Ascending aorta (tissue), 1 donor: Measurements from ENCODE around the gene CYP17A1. TPM values are rescaled to one million over a fixed set of nuclear protein-coding genes. Genes with fewer than 3 reads are reported as not detected.

Source experiments
- total RNA-seq: library from RNA; depleted of rRNA; stranded (reverse); fragments of >200 nt; gene quantifications from one replicate; pipeline ENCODE4 v1.1.0, GENCODE V29; 2016

CYP17A1 gene
- total RNA-seq, 1 donor from 2014 or later = 116 TPM

Other genes with a start within 250 kb of the CYP17A1 start
- 216 TPM for gene TRIM8, start 192.9 kb downstream of the CYP17A1 start, total RNA-seq
- 2.0 TPM for gene ARL3, start 123.0 kb downstream of the CYP17A1 start, total RNA-seq
- 2.1 TPM for gene SFXN2, start 122.8 kb downstream of the CYP17A1 start, total RNA-seq
- gene WBP1L, start 93.5 kb downstream of the CYP17A1 start, total RNA-seq = 107 TPM
- 57.2 TPM for gene BORCS7, start 16.8 kb upstream of the CYP17A1 start, total RNA-seq
- 1.4 TPM for gene AS3MT, start 32.1 kb upstream of the CYP17A1 start, total RNA-seq
- gene CNNM2, start 80.9 kb upstream of the CYP17A1 start, total RNA-seq = 18.7 TPM